NCI-H774 (cell line): ENCODE results near the gene SYPL1.

Source experiments
- DNase-seq: peaks from one replicate; lab custom pipeline; 2025; lab: John Stamatoyannopoulos, UW

Gene SYPL1

DNA sequence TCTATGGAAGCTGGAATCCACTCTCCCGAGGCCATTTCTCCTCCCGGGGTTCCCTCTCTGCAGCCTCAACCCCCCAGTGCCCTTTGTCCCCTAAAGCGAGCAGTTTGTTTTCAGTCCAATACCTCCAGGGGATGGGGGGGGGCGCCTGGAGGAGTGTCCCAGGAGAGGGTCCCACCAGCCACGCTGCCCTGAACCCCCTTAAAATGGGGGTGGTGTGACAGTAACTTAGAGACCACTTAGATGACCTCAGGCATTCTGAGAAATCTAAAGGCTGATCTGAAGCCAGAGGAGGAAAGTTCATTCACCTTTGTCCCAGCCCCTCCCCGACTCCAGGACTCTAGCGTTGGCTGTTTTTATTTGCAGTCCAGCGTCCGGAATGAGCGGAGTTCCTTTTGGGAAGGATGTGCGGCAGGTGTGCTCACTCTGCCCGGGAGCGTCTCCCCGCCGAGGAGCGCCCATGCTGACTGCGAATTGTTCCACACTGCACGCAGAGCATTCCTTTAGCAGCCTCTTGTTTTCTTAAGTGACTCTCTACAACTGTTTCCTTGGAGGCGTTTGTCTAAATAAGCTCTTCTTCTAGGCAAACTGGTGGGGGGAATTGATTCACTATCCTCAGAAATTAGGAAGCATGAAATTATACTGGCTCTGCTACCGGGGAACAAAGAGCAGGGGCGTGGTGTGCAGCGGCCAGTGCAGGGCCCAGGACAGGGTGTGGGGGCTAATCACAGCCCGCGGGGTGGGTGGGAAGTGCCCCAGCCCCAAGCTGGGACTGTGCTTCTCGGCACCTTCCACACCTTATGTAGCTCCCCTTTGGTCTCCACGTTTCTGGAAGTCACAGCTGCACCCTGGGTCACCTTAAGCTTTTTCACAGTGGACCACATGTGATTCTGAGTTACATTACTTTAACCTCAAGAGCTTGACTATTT is 46.3 kb downstream of the SYPL1 start:
- DNase-seq: no peak

DNA sequence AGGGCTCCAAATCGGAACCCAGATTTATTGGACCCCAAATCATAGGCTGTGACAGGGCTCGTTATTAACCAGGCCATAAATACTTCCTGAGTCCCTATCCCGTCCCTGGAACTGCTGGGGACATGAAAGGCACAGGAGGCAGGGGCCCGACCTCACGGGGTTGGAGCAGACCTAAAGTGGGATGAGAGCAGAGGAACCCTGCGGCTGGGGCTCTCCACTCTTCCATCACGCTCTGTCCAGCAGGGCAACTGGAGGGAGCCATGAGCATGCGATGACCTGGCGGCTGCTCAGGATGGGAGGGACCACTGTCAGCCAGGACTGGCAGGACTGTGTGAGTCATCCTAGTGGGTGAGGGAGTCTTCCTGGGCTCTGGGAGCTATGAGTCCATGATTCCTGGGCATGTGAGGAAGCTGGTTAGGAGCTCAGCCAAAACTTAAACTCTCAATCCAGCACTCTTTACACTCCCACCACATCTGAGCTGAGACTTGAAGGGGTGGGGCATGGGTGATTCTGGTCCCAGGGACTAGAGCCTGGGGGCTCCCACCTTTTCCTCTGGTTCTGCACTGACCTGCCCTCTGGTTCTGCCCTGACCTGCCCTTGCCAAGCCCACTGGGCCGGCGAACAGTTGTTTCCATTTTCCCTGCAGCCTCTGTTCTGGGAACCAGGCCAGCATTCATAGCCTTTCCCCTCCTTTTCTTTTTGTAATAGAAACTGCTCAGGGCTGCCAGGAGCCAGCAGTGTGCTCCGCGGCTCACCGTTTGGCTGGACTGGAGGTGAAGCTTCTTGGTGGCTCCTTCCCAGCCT is 47.1 kb downstream of the SYPL1 start:
- DNase-seq: no peak

DNA sequence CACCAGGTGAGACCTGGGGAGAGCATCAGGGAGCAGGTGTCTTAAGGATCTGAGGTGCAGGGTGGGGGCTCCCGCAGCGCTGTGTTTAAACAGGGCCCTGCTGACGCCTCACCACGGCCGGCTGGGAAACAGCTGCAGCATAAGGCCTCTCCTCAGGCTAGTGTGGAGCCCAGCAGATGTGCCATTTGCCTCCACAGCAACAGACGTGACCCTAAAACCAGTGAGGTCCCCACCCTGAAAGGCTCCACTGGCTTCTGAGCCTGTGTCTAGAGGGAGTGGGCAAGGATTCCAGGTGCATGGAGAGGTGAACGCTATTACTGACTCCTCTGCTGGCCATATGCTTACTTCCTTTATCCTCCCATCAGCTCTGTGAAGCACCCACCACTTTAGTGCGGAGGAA is 47.8 kb downstream of the SYPL1 start:
- no peak for DNase-seq

DNA sequence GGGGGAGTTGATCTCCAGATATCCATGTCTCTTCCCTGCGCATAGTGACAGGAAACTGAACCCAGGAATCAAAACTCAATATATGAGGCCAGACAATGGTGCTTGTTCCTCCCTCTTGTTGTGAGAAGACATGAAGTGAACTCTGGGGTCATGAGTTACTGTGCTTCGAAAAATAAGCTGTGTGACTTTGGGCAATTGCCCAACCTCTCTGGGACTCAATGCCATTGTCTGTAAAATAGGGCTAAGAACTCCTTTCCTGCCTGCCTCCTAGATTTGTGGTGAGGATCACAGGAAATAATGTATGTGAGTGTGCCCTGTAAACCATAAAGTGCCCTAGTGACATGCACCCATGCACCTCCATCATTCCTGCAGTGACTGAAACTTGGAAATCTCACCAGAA is 48.4 kb downstream of the SYPL1 start:
- DNase-seq: no peak

DNA sequence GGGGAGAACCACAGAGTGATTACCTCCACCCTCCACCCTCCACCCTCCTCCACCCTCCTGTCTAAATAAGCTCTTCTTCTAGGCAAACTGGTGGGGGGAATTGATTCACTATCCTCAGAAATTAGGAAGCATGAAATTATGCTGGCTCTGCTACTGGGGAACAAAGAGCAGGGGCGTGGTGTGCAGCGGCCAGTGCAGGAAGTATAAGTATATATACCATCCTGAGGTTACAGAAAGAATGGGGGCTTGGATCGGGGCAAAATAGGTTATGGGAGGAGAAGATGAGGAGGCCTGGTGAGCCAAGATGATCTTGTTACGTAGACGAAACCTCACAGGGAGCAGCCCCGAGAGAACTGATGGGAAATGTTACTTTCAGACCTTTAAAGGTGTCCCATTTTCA is 49.1 kb downstream of the SYPL1 start:
- DNase-seq: no peak

DNA sequence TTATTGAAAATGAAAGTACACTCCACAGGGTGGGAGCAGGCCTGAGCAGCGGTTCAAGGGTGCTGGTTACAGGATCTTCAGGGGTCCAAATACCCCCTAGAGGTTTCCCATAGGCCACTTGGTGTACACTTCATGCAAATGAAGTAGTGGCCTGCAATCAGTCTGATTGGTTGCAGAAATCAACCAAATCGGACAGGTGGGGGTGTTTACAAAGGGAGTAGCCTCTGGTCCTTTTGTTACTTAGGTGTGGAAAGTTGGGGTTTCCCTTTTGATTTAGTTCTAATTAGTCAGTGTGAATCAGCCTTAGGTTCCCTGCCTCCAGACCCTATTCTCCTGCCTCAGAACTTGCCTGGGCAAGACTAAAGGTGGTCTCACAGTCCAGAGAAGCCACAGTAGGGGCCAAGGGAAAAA is 49.6 kb downstream of the SYPL1 start:
- no peak for DNase-seq

DNA sequence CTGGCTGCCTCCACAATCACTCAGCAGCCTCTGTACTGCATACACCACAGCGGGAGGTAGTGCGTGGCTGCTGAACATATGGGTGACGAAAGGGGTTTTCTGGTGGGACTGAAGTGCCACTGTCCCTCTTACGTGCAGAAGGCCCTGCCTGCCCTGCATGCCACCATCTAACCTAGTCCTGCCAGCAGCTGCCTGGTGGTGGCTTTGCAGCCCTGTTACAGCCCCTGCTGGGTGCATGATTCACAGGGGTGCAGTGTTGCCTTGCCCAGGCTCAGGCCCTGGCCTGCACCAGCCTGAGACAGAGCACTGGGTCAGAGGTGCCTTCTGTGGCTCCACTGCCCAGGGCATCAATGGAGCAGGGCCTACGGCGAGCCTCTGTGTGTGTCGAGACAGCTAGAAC is 50.1 kb downstream of the SYPL1 start:
- DNase-seq: no peak

DNA sequence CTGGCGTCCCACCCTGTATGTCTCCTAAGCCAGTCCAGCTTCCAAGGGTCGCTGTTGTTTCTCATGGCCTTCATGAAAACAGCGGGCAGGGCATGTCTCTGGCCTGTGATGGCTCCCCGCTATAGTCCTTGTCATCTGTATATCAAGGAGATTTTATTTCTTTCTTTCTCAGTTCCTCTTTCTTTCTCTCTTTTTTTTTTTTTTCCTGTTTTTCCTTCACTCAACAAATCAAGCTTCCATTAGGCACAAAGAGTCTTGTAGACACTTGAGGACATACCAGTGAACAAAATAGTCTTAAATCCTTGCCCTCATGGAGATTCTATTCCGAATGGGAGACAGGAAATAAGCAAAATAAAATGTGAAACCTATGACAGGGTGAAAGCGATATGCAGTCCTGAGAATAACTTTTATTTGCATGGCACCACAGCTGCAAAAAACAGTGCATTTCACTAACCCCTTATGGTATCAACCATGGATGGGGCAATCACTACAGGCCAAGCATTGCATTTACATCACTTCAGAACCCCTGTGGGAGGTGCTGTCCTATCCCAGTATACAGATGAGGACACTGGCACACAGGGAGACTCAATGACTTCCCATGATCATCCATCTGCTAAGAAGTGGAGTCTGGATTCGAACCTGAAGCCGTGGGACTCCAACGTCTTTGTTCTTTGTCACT is 50.7 kb downstream of the SYPL1 start:
- DNase-seq: no peak

DNA sequence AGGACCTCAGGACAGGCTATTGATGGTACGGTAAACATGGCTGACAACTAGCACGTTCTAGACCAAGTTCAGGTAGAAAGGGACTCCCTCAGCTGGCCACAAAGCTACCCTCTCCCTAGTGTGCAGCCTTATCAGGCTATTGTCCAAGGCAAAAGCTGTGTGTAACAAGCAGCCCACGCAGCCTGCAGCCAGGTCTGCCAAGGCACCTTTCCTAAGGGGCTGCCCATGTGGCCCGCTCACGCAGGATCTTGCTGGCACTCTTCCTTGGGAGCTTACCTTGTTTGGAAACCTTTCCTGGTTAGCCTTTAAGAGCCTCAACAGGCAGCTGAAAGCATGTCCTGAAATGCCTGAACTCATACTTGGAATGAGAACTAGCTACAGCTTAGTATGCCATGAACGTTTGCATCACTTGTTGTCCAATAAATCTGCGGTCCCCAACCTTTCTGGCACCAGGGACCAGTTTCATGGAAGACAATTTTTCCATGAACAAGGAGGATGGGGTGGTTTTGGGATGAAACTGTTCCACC is 51.7 kb downstream of the SYPL1 start:
- DNase-seq: no peak

DNA sequence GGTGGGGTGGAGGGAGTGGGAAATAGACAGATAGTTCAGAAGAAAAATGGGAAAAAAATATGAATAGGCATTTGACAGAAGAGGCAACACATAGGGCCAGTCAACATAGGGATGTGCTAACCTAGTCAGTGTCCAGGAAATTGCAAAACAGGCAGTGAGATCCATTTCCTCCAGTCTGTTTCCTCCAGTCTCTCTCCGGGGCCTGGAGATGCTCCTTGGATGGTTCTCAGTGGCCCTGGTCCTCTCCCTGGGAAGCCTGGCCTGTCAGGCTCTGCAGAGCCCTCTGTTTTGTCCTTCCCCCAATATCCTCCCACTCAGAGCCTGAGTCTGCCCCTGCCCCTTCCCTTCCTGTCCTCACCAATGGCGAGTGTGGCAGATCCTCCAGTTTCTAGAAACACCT is 52.6 kb downstream of the SYPL1 start:
- DNase-seq: no peak

DNA sequence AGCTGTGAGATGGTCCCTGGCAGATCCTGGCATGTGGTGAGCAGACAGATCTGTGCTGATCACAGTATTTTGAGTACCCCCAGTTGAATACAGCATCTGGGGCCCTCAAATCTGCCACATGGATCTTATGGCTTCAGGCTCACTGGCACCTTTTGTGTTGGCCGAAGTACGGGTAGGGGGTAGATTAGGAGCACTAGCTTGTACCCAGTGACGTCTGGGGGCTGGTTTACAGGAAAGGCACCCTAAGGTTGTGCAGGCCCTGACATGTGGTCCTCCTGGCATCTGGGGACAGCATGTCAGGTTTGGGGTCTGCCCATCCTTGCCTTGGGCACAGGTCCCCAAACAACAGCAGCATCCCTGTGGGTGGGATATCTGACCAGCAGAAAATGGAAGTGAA is 53.2 kb downstream of the SYPL1 start:
- no peak for DNase-seq

DNA sequence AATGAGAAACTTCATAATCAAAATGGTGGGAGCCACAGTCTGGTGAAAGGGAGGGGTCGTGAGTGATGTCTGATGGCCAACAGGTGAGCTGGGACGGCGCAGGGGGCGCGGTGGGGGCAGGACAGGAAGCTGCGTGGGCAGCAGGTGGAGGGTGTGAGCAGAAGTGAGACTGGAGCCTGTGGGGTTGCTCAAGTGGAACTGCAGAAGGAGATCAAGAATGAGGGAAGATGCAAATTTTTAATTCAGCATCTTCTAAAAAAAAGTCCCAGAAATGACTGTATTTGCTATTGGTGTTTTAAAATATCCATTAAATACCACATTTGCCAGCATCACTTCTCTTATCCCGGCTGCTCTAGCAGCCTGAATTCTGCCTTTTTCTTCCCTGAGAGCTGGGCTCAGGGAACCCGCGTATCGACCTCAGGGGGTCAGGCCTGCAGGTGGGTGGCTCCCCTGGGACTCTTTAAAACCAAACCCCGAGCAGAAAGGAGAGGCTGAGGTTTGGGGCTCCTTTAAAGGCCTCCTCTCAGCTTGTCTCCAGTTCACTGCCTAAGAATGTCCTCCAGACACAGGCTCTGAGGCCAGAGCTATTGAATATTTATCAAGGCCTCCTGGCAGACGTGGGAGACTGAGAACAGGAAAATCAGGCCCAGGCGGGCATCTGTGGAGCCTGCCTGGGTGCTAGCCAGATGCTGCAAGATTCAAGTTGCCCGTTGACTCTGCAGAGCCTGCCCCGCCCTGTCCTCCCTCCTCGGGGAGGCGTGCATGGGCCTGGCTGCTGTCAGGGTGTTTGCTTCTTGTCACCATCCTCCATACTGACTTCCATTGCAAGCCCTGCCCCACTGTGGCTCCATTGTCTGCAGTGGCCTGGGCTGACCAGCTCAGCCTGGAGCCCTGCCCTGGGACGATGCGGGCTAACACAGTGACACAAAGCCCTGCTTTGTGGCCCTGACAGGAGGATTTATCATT is 53.9 kb downstream of the SYPL1 start:
- DNase-seq: no peak

DNA sequence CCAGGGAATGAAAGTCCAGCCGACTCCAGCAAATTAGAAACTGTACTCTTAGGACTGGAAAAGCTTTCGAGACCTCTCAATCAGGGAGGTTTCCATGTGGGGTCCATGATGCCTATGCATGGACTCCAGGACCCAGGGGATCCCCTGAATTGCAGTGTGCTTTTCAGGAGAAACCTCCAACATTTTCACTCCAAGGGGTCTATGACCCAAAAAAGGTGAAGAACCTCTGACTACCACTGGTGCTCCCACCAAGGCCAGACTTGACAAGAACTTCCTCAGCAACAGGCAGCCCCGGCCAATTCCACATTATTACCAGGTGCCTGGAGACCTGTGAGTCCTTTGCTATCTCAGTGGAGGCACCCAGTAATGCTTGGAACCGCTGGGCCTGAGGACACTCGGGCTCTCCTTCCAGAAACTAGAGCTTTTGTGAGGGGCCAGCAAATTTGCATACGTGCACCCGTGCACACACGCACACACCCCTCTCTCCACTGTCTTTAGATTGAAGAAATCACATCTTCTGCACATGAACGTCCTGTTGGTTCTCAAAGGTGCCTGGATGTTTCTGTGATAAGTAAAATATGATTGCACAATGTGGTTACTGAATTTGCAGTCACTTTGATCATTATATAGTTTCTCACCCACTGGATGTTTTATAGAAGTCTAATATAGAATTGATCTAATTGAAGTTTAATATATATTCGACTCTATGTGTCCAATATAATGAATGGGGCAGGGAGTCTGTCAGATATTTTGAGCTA is 54.7 kb downstream of the SYPL1 start:
- no peak for DNase-seq

DNA sequence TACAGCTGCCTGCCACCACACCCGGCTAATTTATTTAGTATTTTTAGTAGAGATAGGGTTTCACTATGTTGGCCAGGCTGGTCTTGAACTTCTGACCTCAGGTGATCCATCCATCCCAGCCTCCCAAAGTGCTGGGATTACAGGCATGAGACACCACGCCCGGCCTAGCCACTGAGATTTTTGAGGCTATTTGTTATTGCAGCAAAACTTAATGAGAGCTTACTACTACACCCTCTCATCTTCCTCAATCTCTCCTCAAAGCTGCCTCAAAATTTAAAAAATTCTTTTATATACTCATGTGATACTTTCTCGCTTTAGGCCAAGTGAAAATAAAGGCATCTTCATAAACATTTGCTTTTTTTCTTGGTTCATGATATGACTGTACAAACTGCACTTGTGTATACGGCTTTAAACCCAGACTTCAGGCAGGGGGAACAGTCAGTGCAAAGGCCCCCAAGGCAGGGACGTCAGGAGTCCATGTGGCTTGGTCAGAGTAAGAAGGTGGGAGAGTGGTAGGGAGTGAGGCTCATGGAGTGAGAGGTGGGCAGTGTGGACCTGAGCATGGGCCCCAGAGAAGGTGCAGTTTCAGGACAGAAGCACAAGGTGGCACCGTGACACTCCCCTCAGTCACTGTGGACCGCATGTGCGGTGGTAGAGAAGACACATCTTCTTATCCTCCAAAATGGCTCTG is 55.5 kb downstream of the SYPL1 start:
- DNase-seq: peak; percentile 58

DNA sequence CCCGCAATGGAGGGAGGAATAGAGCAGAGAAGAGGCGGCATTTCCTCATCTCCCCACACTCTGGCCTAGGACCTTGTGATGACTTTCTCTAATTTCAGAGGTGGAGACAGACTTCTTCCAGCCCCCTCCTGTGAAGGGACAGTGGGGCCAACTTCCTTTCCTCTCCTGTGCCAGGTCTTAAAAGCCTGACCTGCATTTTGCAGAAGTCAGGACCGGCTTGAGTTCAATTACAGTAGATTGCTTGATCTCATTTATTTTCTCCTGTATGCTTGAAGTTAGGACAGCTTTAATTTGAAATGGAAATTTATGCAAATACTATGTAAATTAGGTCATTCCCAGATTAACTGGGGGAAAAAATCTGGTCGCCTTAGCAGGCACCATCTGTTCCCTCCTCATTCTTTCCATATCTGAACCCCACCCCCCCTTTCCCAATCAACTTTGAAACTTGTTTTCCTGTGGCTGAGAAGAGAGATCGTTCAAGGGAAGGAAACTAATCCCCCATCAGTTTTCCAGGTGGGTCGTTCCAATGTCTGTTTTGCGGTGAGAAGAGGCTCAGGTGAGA is 57.1 kb downstream of the SYPL1 start:
- DNase-seq: no peak

DNA sequence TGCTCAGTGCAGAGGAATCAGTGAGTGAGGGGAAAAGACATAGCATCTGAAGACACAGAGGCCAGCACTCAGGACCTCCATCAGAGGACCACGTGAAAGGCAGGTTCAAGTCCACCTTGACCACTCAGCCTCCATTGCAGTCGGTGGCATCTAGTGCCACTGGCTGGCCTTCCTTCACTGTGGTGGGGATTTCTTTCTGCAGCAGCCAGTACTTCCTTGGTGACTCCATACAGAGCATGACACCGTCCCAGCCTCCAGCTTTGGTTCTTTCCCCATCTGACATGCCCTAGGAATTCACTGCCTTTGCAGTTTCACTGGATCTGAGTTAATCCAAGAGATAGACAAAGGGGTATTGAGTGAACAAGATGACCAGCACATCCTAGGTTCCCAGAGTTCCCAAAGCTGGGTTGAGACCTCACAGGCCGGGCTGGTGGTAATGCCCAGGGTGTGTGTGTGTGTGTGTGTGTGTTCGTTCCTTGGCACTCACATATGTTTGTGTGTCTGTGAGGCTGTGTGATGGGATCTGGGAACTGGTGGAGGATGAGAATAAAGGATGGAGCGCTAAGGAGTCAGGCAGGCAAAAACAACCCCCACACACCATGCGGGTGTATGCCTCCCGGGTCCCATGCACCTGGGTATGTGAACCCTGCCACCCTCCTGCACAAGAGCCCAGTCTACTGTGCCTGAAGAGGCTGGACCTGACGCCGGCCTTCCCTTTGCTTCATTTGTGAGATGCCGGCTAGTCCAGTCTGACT is 57.8 kb downstream of the SYPL1 start:
- DNase-seq: no peak

DNA sequence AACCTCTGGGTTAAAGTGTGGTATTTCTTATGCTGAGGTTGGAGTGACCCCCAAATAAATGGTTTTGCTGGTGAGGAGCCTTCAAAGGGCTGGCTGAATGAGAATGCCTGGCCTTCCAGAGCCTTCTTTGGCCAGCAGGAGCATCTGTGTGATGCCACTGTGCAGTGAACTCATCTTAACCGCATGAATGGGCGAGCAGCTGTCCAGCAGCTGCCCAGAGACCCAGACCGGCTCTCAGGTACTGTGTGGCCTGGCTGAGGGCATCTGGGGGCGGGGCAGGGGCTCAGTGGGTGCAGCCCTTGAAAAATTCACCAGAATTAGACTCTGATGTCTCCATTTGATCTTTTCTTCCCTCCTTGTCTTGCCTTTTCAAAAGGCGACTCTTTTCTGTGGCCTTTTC is 59.0 kb downstream of the SYPL1 start:
- DNase-seq: no peak

DNA sequence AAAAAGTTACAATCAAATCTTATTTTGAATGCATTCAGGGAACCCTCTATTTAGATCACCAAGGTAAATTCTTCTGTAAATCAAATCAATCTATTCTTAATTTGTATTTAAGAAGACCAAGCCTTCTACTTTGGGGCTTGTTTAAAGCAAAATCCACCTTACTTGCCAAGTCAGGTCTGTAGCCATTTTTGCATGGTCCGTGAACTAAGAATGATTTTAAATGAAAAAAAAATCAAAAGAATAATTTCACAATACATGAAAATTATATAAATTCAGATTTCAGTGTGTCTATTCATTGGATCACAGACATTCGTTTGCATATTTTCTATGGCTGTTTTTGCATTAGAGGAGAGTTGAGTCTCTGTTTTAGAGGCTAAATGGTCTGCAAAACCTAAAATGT is 59.4 kb downstream of the SYPL1 start:
- no peak for DNase-seq

DNA sequence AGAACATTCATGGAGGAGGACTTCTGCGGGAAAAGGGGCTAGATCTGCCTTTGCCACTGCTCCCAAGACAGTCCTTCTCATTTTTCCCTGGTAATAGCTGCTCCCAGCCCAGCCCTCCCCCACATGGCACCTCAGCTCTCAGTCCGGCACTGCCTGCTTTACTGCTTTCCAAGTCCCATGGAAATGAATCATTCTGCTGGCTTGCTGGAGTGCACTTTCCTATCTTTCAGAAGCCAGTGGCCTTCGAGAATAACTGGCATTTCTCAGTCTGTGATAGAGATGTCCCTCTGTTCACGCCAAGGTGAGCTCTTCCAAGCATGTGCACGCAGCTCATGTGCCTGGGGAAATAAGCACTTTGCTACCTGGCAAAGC is 61.4 kb downstream of the SYPL1 start:
- no peak for DNase-seq
